DOHH2 (cell line): ENCODE results near the gene COPS4.
"Not testable (repeated sequence)": the region's sequence is repeated elsewhere in the genome, so short reads cannot be mapped to it uniquely, and the experiment has no call there.

Source experiments
- CTCF ChIP-seq: fragments of 200-600 bp; sonication (generic); IDR thresholded peaks from one replicate; pipeline ENCODE4 v1.5.1; 2014; ENCODE audit warnings: antibody characterized with exemption, mild to moderate bottlenecking, low read depth, low read length; ENCODE audit not compliant: poor library complexity, severe bottlenecking
- EZH2phosphoT487 ChIP-seq: fragments of 200-600 bp; sonication (generic); IDR thresholded peaks from 2 replicates; pipeline ENCODE4 v1.6.1; 2017; ENCODE audit warnings: borderline replicate concordance, mild to moderate bottlenecking, antibody characterized with exemption, low read length, moderate library complexity, mixed read lengths

- not testable (repeated sequence) for TF ChIP-seq EZH2phosphoT487, CTCF
Observed at GRCh38 chr4:83003044-83003791, 31.8 kb upstream of the COPS4 start.
